ENCODE measurements around the gene UBE2Z.

GRCh38 chr17:48933035-48933434 is 24.8 kb downstream of the UBE2Z start:
- TF ChIP-seq CTCF (IDR thresholded peaks at IDR 0.05) = no peak
- no peak for TF ChIP-seq POLR2AphosphoS5 (IDR thresholded peaks at IDR 0.05)
